ENCODE results near the gene STK38L. TPM values are rescaled to one million over a fixed set of nuclear protein-coding genes. Genes with fewer than 3 reads are reported as not detected.

The STK38L gene
- total RNA-seq, 1 donor from 2014 or later, result 30.8 TPM

DNA sequence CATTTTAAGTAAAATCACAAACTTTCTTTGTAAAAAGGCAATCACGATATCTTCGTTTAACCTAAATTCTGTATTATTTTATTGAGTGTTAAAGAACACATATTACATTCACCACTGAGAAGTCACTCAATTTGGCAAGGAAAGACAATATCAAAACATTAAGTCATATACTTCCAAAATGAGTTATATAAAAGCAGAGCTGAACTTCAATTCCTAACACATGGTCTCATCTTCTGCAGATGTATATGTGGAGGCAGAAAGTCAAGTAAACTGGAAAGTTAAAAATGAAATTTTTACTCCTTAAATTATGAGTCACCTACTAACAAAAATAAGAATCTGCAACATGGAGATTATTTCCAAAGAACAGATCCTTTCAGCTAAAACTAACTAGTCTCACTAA, 117.3 kb downstream of the STK38L start:
- no peak for DNase-seq (ENCODE audit: low spot score)
- H3K27ac Mint-ChIP-seq (ENCODE audit: unreplicated experiment), result no peak overlapping the region
- no peaks in the 10 kb centered on the region for H3K4me1 Mint-ChIP-seq (ENCODE audit: unreplicated experiment)
- no peaks in the 10 kb centered on the region for H3K27me3 Mint-ChIP-seq (ENCODE audit: unreplicated experiment)
- H3K9me3 Mint-ChIP-seq (ENCODE audit: unreplicated experiment), result no peaks in the 10 kb centered on the region
- H3K4me3 Mint-ChIP-seq (ENCODE audit: unreplicated experiment), result no peak overlapping the region
- TF ChIP-seq, protein P1, sequence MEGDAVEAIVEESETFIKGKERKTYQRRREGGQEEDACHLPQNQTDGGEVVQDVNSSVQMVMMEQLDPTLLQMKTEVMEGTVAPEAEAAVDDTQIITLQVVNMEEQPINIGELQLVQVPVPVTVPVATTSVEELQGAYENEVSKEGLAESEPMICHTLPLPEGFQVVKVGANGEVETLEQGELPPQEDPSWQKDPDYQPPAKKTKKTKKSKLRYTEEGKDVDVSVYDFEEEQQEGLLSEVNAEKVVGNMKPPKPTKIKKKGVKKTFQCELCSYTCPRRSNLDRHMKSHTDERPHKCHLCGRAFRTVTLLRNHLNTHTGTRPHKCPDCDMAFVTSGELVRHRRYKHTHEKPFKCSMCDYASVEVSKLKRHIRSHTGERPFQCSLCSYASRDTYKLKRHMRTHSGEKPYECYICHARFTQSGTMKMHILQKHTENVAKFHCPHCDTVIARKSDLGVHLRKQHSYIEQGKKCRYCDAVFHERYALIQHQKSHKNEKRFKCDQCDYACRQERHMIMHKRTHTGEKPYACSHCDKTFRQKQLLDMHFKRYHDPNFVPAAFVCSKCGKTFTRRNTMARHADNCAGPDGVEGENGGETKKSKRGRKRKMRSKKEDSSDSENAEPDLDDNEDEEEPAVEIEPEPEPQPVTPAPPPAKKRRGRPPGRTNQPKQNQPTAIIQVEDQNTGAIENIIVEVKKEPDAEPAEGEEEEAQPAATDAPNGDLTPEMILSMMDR (IDR thresholded peaks at IDR 0.05; ENCODE audit: unreplicated experiment), result no peak
- H3K36me3 Mint-ChIP-seq (ENCODE audit: low read depth, unreplicated experiment), result no peaks in the 10 kb centered on the region

DNA sequence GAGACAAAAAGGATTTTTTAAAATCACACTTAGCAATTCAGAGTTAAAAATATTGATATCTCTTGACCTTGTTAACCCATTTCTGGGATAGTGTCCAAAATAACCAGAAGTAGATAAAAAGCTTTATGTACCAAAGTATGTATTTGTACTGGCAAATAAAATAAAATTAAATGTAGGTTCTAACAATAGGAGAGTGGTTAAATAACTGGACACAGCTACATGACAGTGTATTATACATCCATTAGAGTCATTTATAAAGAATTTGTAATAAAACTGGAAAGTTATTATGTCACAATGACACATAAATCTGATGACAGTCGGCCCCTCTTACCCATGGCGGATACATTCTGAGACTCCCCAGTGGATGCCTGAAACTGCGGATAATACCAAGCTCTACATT, 122.5 kb downstream of the STK38L start:
- H3K27me3 Mint-ChIP-seq (ENCODE audit: unreplicated experiment), result peaks cover 3% of the 10 kb centered on the region
- TF ChIP-seq, protein P1 (IDR thresholded peaks at IDR 0.05; ENCODE audit: unreplicated experiment), result no peak
- H3K4me1 Mint-ChIP-seq (ENCODE audit: unreplicated experiment), result no peaks in the 10 kb centered on the region
- no peak for DNase-seq (ENCODE audit: low spot score)
- H3K27ac Mint-ChIP-seq (ENCODE audit: unreplicated experiment), result no peak overlapping the region
- no peaks in the 10 kb centered on the region for H3K9me3 Mint-ChIP-seq (ENCODE audit: unreplicated experiment)
- H3K36me3 Mint-ChIP-seq (ENCODE audit: low read depth, unreplicated experiment), result peaks cover 7% of the 10 kb centered on the region
- H3K4me3 Mint-ChIP-seq (ENCODE audit: unreplicated experiment), result no peak overlapping the region

DNA sequence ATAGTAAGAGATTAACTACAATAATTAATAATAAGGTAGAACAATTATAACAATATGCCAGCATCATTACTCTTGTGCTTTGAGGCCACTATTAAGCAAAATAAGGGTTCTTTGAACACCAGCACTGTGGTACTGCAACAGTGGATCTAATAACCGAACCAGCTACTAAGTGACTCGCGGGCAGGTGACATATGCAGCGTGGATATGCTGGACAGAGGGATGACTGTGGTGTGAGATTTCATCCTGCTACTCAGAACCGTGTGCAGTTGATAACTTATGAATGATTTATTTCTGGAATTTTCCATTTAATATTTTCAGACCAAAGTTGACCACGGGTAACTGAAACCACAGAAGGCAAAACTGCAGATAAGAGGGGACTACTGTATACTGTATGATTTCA, 123.0 kb downstream of the STK38L start:
- Mint-ChIP-seq H3K4me1 (ENCODE audit: unreplicated experiment) (no peaks in the 10 kb centered on the region), H3K9me3 (ENCODE audit: unreplicated experiment) (no peaks in the 10 kb centered on the region), H3K27me3 (ENCODE audit: unreplicated experiment) (peaks cover 3% of the 10 kb centered on the region), H3K27ac (ENCODE audit: unreplicated experiment) (no peak overlapping the region), H3K4me3 (ENCODE audit: unreplicated experiment) (no peak overlapping the region), H3K36me3 (ENCODE audit: low read depth, unreplicated experiment) (peaks cover 7% of the 10 kb centered on the region)
- TF ChIP-seq, protein P1 (IDR thresholded peaks at IDR 0.05; ENCODE audit: unreplicated experiment), result no peak
- no peak for DNase-seq (ENCODE audit: low spot score)

Other genes with a start within 250 kb of the STK38L start
- gene TM7SF3, start 229.9 kb upstream of the STK38L start, total RNA-seq (ENCODE audit: unreplicated experiment), result 72.9 TPM
- gene MED21, start 221.7 kb upstream of the STK38L start, total RNA-seq (ENCODE audit: unreplicated experiment), result 42.7 TPM
- not detected for gene C12orf71, start 161.7 kb upstream of the STK38L start, total RNA-seq (ENCODE audit: unreplicated experiment)
- gene BMAL2, start 88.5 kb downstream of the STK38L start, total RNA-seq (ENCODE audit: unreplicated experiment), result 7.9 TPM
- gene SMCO2, start 202.4 kb downstream of the STK38L start, total RNA-seq (ENCODE audit: unreplicated experiment), result 0.46 TPM

Measured in endothelial cell (in vitro differentiated cells).